SJSA1 (cell line): ENCODE measurements around the gene ABI3. TPM values are rescaled to one million over a fixed set of nuclear protein-coding genes. Genes with fewer than 3 reads are reported as not detected.

ENCODE experiments used
- DNase-seq, 2 experiments: peaks; one replicate each; pipeline ENCODE4 v3.0.0-alpha.2; 2015 to 2020; ENCODE audit warnings: low spot score in 2 of 2, low read depth in 1 of 2
- H3K27ac ChIP-seq: fragments of 250-450 bp; sonication (Bioruptor Pico); 2 replicates; pipeline ENCODE4 v1.5.1; 2020; ENCODE audit warnings: mild to moderate bottlenecking, moderate library complexity
- H3K27me3 ChIP-seq: fragments of 250-450 bp; sonication (Bioruptor Pico); replicated peaks from 2 replicates; pipeline ENCODE4 v1.5.1; 2020; ENCODE audit warnings: mild to moderate bottlenecking, moderate library complexity
- H3K36me3 ChIP-seq: fragments of 250-450 bp; sonication (Bioruptor Pico); 2 replicates; pipeline ENCODE4 v1.5.1; 2020; ENCODE audit warnings: mild to moderate bottlenecking
- H3K4me1 ChIP-seq: fragments of 250-450 bp; sonication (Bioruptor Pico); replicated peaks from 2 replicates; pipeline ENCODE4 v1.6.1; 2021; ENCODE audit warnings: mild to moderate bottlenecking
- H3K4me3 ChIP-seq: fragments of 250-450 bp; sonication (Bioruptor Pico); 2 replicates; pipeline ENCODE4 v1.5.1; 2020; ENCODE audit warnings: mild to moderate bottlenecking
- H3K9me3 ChIP-seq: fragments of 250-450 bp; sonication (Bioruptor Pico); replicated peaks from 2 replicates; pipeline ENCODE4 v1.5.1; 2020; ENCODE audit warnings: mild to moderate bottlenecking
- total RNA-seq: library from RNA; depleted of rRNA; stranded (reverse); fragments of >200 nt; shearing (Covaris generic); gene quantifications from 2 replicates; pipeline ENCODE4 v1.2.3, GENCODE V29; 2014

The ABI3 gene
- total RNA-seq, 1 experiment from 2014 or later = not detected

DNA sequence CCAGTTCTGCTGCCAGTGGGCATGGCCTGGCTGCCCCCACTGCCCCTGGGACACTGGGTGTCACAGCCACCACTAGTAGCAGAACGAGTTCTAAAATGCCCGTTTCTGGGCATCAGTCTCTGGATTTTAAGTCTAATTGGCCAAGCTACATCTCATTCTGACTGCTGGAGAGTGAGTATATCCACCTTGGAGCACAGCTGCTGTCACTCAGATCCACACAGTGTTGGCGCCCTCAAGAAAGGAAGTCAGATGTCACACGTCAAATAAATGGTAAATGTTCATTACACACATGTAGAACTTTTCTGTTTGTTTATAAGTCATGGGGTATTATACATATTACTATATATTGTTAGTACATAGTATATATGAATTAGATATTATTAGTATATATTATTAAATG lies 19.6 kb upstream of the ABI3 start:
- Histone ChIP-seq H3K36me3 (no peaks in the 10 kb centered on the region), H3K4me3 (no peak overlapping the region), H3K27ac (no peak overlapping the region), H3K9me3 (peaks cover under 1% of the 10 kb centered on the region; the same call in 1 of the 2 replicates), H3K27me3 (no peaks in the 10 kb centered on the region), H3K4me1 (peaks cover 12% of the 10 kb centered on the region)
- DNase-seq = no peak

DNA sequence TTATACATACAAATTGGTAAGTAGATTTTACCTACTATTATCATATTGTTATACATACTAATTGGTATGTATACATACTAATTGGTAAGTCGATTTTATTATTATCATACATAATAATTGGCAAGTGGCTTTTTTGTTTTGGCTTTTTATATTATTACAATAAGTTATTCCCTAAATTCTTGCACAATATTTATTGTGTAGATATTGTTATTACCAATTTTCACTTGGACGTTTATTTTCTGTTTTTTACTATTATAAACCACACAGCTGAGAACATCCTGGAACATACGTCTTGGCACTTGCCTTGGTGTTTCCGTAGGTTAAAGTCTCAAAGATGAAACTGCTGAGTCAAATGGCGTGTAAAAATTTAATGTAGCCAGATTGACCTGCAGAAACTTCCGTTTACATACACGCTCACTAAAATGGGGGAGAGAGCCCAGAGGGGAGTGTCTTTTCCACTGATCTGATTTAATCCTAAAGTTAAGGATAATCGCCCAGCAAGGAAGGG lies 19.0 kb upstream of the ABI3 start:
- Histone ChIP-seq H3K27ac (peak overlapping the region; percentile 89), H3K4me3 (peak overlapping the region; percentile 68)

DNA sequence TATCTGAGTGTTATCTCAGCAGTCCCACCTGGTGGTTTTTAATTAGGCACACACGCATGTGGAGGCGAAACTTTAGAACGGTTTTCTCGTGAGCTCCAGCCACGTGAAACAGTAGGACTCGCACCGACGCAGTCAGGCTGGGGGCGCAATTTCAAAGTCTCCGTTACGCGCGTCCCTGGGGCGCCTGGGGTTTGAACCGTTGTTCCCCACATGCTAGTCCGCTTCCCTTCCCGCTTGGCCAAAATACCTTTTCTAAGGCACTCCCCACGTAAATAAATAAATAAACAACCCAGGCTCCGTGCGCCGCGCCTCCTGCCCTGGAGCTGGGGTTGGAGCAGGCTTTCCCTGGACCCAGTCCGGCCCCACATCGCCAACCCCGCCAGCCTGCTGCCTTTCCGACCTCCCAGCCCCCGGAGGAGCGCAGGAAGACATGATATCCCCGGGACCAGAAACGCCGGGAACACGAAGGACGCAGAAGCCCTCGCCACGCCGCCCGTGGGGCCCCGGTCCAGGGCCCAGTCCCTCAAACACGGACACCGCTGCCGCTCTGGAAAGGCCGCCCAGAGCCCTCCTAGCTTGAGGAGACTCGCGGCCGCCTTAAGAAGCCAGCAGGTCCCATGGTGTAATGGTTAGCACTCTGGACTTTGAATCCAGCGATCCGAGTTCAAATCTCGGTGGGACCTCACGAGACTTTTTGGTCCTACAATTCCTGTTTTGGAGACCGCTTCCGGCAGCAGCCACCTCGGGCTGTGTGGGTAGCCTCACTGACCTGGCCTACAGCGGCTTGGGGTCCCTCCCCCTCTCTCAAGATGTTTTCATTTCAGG lies 18.4 kb upstream of the ABI3 start:
- Histone ChIP-seq H3K27me3 (no peaks in the 10 kb centered on the region), H3K4me3 (peak overlapping the region; percentile 68), H3K4me1 (peaks cover 8% of the 10 kb centered on the region), H3K36me3 (no peaks in the 10 kb centered on the region), H3K9me3 (no peaks in the 10 kb centered on the region), H3K27ac (peak overlapping the region; percentile 89)
- peak in 1 of 2 experiments; percentile 93 for DNase-seq

More for the DNA sequence above, 19.0 kb upstream of the ABI3 start:
- Histone ChIP-seq H3K36me3 (no peaks in the 10 kb centered on the region), H3K4me1 (peaks cover 12% of the 10 kb centered on the region), H3K9me3 (no peaks in the 10 kb centered on the region), H3K27me3 (no peaks in the 10 kb centered on the region)
- no peak for DNase-seq

DNA sequence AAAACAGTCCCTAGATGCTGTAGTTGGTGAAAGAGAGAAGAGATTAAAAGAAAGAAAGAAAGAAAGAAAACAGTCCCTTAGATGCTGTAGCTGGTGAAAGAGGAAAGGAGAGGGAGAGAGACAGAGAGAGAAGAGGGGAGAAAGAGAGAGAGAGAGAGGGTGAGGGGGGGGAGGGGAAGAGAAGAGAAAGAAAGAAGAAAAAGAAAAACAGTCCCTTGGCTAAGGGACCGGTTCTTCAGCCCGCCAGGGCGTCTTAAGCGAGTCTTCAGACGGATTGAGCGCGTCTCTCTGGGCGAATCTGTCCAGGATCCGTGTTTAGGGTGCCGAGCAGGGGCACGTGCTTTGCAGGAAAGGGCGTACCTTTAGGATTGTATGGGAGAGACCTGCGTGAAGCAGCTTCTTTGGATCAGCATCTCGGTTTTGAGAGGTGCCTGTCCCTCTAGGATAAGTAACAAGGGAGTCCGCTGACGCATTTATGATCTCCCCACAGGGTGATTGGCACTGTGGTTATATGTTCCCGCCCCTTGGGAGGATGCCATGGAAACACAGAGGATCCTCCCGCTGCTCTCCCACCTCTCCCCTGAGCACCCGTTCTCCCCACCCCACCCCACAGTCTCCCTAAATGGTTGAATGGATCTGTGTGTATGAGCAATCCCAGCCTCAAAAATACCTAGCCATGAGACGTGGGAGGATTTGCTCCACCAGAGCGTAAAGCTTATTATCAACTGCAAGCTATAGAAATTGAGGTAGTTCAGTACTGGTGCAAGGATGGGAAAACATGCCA lies 16.8 kb upstream of the ABI3 start:
- peak; percentile 64 to 75 for DNase-seq
- Histone ChIP-seq H3K27ac (no peak overlapping the region), H3K4me3 (peak overlapping the region; percentile 68), H3K4me1 (no peaks in the 10 kb centered on the region), H3K36me3 (no peaks in the 10 kb centered on the region), H3K9me3 (no peaks in the 10 kb centered on the region), H3K27me3 (no peaks in the 10 kb centered on the region)

DNA sequence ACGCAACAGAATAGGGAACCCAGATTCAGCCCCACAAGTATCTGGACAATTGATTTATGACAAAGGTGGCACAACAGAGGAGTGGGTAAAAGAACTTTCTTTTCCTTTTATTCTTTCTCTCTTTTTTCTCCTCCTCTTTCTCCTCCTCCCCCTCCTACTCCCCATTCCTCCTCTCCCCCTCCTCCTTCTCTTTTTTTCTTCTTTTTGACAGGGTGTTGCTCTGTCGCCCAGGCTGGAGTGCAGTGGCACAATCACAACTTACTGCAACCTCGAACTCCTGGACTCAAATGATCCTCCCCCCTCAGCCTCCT lies 16.3 kb upstream of the ABI3 start:
- H3K4me3 ChIP-seq = no peak overlapping the region

DNA sequence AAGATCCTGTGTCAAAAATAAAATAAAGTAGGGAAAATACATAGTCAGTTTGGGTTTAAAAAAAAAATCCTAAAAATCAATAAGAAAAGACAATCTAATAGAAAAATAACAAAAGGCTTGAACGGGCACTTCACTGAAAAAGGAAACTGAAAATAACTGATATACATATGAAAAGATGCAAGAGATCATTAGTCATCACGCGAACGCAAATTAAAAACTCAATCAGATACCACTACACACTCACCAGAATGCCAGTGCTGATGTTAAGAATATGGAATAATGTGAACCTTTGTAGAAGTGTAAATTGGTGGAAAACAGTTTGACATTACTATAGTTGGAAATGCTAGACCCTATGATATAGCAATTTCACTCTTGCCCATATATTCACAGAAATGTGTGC lies 14.8 kb upstream of the ABI3 start:
- Histone ChIP-seq H3K36me3 (no peaks in the 10 kb centered on the region), H3K27ac (no peak overlapping the region), H3K4me1 (no peaks in the 10 kb centered on the region), H3K4me3 (no peak overlapping the region), H3K27me3 (no peaks in the 10 kb centered on the region), H3K9me3 (no peaks in the 10 kb centered on the region)
- DNase-seq = no peak

More for the DNA sequence above, 16.3 kb upstream of the ABI3 start:
- no peak overlapping the region for H3K27ac ChIP-seq
- no peaks in the 10 kb centered on the region for H3K9me3 ChIP-seq
- no peaks in the 10 kb centered on the region for H3K27me3 ChIP-seq
- no peaks in the 10 kb centered on the region for H3K36me3 ChIP-seq
- H3K4me1 ChIP-seq = no peaks in the 10 kb centered on the region
- DNase-seq = no peak

DNA sequence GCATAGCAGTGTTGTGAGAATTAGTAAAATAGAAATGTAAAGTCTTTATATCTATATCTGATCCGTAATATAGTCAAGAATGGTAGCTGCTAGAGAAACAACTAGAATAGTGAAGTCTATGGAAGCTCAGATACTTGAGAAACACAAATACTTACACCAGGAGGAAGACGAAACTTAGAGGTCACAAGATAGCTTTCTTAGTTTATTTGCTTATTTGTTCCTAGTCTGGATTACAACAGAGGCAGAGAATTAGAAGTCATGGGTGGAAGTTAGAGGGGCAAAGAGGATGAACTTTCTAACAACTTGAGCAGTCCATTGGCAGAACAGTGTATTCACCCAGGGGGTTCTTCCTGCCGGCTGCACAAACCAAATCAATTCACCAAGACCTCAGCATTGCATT lies 14.0 kb upstream of the ABI3 start:
- no peaks in the 10 kb centered on the region for H3K4me1 ChIP-seq
- no peak for DNase-seq

DNA sequence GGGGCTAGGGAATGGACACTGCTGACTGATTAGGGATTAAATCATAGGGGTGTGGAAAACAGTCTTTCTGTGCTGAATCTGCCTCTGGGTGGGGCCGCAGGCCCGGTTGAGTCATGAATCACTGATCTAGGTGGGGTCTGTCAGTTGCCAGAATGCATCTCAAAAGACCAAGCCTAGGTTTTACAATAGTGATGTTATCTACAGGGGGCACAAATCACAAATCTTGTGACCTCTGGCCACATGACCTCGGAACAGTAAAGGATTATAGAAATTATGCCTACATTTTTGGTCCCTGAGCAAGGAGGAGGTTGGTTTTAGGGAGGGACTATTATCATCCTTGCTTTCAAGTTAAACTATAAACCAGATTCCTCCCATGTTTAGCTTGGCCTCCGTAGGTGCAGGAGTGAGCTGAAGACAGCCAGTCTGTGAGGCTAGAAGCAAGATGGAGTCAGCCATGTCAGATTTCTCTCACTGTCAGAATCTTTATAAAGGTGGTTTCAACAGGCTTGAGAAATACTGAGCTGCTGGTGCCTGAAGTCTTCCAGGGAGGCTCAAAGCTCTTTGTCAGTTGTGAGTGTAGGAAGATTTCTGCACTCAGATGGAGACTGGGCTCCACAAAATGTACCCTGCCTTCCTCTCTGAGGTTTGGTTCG lies 13.0 kb upstream of the ABI3 start:
- peaks cover 8% of the 10 kb centered on the region; the same call in 1 of the 2 replicates for H3K27me3 ChIP-seq
- H3K4me3 ChIP-seq = no peak overlapping the region
- no peak for DNase-seq
- H3K4me1 ChIP-seq = no peaks in the 10 kb centered on the region
- H3K9me3 ChIP-seq = no peaks in the 10 kb centered on the region
- H3K36me3 ChIP-seq = no peaks in the 10 kb centered on the region
- no peak overlapping the region for H3K27ac ChIP-seq

More for the DNA sequence above, 14.0 kb upstream of the ABI3 start:
- H3K27me3 ChIP-seq = no peaks in the 10 kb centered on the region
- no peaks in the 10 kb centered on the region for H3K36me3 ChIP-seq
- no peak overlapping the region for H3K4me3 ChIP-seq
- no peak overlapping the region for H3K27ac ChIP-seq
- H3K9me3 ChIP-seq = no peaks in the 10 kb centered on the region

DNA sequence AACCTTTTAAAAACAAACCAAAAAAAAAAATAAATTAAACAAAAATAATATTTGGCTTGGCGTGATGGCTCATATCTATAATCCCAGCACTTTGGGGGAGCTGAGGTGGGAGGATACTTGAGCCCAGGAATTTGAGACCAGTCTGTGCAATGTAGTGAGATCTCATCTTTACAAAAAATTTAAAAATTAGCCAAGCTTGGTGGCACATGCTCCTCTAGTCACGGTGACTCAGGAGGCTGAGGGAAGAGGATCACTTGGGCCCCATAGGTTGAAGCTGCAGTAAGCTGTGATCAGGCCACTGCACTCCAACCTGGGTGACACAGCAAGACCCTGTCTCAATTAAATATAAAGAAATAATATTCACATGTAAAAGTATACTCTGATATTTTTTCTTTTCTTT lies 12.3 kb upstream of the ABI3 start:
- no peaks in the 10 kb centered on the region for H3K4me1 ChIP-seq
- H3K9me3 ChIP-seq = no peaks in the 10 kb centered on the region
- no peaks in the 10 kb centered on the region for H3K36me3 ChIP-seq
- H3K27me3 ChIP-seq = peaks cover 14% of the 10 kb centered on the region; the same call in 1 of the 2 replicates
- DNase-seq = no peak
- H3K4me3 ChIP-seq = no peak overlapping the region
- H3K27ac ChIP-seq = no peak overlapping the region

DNA sequence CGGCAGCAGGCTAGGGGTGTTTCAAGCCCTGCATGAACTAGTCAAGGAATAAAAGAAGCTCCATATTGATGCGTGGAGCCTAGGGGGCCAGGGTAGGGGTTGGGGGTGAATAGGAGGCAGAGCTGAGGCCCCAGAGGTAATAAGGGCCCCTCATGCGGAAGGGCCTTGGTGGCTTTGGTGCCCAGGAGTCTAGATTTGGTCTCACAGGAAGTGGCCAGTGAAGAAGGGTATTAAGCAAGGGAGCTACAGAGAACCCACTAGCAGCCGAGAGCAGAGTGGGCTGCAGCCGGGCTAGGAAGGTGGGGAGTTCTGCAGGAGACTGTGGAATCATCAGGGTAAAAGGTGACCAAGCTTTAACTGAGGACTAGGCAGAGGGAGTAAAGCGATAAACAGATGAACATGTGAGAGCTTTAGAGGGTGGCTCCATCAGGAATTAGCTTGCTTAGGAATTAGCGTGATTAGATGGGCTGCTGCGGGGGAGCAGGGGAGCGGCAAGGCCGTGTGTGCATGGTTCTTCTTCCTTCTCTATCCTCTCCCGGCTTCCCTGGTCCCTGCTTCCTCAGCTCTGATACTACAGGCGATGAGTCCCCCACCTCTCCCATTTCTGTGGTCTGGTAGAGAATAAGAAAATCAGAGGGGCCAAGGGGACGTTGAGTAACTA lies 10.0 kb upstream of the ABI3 start:
- H3K36me3 ChIP-seq = no peaks in the 10 kb centered on the region
- DNase-seq = no peak
- peaks cover 17% of the 10 kb centered on the region; the same call in 1 of the 2 replicates for H3K27me3 ChIP-seq
- no peak overlapping the region for H3K27ac ChIP-seq
- H3K9me3 ChIP-seq = no peaks in the 10 kb centered on the region
- H3K4me1 ChIP-seq = no peaks in the 10 kb centered on the region
- H3K4me3 ChIP-seq = no peak overlapping the region

DNA sequence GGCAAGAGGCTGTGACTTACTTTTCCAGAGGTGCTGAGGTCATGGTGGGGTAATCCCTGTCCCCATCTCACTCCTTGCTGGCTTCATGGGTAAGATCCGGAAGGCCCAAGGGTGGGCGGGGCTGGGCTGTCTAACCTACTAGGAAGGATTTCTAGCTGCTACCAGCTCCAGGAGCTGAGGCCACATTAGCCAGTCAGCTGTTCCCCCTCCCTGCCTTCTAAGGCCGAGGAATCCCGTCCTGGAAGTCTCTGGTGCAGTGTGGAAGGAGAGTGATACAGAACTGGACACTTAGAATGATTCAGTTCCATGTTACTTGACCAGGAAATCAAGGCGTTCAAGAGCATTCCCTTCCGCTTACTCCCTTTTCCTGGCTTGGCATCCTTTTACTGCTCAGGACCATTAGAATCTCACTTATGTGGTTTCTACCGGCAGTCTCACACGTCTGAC lies 9.0 kb upstream of the ABI3 start:
- Histone ChIP-seq H3K27me3 (peaks cover 17% of the 10 kb centered on the region; the same call in 1 of the 2 replicates), H3K4me3 (no peak overlapping the region), H3K27ac (no peak overlapping the region), H3K36me3 (no peaks in the 10 kb centered on the region), H3K4me1 (no peaks in the 10 kb centered on the region), H3K9me3 (no peaks in the 10 kb centered on the region)
- DNase-seq = no peak

DNA sequence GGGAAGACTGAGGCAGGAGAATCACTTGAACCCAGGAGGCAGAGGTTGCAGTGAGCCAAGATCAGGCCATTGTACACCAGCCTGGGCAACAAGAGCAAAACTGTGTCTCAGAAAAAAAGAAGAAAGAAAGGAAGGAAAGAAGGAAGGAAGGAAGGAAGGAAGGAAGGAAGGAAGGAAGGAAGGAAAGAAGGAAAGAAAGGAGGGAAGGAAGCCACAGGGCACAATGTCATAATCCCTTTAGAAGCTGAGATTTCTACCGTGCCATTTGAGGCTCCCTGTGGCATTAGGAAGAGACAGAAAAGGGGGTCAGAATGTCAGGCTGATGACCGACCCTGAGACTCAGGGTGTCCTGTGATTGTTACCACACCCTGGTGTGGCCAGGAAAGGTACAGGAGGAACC lies 6.7 kb upstream of the ABI3 start:
- H3K4me3 ChIP-seq = no peak overlapping the region
- H3K27me3 ChIP-seq = peaks cover 20% of the 10 kb centered on the region; the same call in 1 of the 2 replicates
- H3K4me1 ChIP-seq = no peaks in the 10 kb centered on the region

DNA sequence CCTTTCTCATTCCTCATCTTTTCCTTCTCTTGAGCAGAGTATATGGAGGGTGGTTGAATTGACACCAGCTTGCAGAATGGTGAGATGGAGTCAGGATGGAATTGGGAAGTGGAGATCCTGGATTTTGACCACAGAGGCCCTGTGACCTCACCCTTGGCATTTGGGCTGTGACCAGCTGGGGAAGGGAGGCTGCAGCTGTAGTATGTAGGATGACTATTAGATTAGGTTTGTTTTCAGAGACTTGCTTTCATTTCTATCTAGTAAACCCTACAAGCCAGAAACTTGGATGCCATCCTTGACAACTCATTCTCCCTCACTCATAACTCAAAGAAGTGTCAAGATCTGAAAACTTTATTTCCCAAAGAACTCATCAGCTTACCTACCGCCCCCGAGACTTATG lies 6.0 kb upstream of the ABI3 start:
- Histone ChIP-seq H3K4me1 (peaks cover 5% of the 10 kb centered on the region), H3K9me3 (no peaks in the 10 kb centered on the region), H3K27me3 (peaks cover 24% of the 10 kb centered on the region; the same call in 1 of the 2 replicates), H3K4me3 (no peak overlapping the region), H3K27ac (no peak overlapping the region), H3K36me3 (no peaks in the 10 kb centered on the region)
- DNase-seq = no peak

More for the DNA sequence above, 6.7 kb upstream of the ABI3 start:
- no peak for DNase-seq
- H3K9me3 ChIP-seq = no peaks in the 10 kb centered on the region
- no peak overlapping the region for H3K27ac ChIP-seq
- no peaks in the 10 kb centered on the region for H3K36me3 ChIP-seq
